SW 1271 (cell line): ENCODE data around the gene SDR39U1.
A peak's percentile ranks its signal among the peaks of the same experiment; 100 is the strongest.

Experiments
- DNase-seq, 2 experiments: peaks; one replicate each; lab custom pipeline; 2025; lab: John Stamatoyannopoulos, UW

The SDR39U1 gene

DNA sequence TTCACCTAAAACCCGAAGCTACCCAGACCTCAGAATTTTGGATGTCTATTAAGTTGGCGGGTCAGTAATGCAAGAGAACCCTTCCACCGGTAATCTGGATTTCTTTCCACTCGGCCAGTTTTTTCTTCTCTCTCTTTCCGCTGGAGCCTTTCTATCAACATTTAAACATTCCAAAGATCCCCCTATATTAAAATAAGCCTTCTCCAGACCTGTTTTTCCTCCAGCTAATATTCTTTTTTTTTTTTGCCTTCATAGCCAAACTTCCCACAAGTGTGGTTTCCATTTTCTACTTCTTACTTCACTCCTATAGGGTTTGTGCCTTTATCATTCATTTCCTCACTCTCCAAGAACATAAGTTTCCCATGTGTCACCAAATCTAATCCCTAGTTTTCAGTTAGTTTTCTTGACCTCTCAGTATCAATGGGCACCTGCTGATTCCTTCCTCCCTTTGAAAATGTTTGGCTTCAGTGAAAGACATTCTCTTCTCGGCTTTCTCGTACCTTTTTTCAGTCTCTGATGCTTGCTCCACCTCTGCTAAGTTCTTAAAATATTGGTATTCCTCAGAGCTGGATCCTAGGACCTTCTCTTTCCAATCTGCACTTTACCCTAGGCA, 583 bp upstream of the SDR39U1 start:
- peak in 1 of 2 experiments; percentile 28 for DNase-seq

- DNase-seq: peak in 1 of 2 experiments; percentile 74
Observed at GRCh38 chr14:24441904-24442239, 704 bp downstream of the SDR39U1 start.

- no peak for DNase-seq
Observed at GRCh38 chr14:24441485-24441884, 1.1 kb downstream of the SDR39U1 start.

DNA sequence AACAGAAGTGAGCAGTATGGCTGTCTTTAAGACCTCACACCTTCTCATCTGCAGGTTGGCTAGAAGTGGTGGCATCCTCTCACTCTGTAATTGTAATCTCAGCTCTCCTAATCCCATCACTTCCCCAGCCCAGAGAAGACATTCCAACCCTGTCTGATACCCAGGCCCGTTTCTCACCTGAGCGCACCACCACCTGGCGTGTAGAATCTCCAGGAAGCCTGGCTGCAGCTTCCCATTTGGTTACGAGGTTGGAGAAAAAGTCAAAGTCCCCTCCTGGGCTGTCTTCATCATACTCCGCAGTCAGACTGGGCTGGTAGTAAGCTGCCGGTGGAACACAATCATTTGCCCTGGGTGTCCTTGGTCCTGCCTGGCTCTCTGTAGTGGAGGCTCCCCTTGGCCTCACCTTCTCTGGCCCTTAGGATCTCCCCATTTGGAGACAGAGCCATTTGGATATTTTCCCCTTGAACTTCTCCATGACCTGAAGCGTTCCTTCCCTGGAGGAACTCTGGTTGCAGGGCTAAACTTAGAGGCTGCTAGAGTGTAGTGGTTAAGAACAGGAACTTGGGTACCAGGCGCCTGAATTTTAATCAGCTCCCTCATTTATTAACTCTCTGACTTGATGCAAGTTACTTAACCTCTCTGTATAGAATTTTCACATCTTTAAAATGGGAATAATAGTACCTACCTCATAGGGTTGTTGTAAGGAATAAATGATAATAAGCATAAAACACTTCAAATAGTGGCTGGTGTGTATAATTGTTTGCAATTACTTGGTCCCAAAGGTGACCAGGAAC, 1.8 kb downstream of the SDR39U1 start:
- DNase-seq: no peak

- no peak for DNase-seq
Observed at GRCh38 chr14:24439830-24440605, 2.6 kb downstream of the SDR39U1 start.

- DNase-seq: no peak
Observed at GRCh38 chr14:24439257-24439656, 3.3 kb downstream of the SDR39U1 start.

DNA sequence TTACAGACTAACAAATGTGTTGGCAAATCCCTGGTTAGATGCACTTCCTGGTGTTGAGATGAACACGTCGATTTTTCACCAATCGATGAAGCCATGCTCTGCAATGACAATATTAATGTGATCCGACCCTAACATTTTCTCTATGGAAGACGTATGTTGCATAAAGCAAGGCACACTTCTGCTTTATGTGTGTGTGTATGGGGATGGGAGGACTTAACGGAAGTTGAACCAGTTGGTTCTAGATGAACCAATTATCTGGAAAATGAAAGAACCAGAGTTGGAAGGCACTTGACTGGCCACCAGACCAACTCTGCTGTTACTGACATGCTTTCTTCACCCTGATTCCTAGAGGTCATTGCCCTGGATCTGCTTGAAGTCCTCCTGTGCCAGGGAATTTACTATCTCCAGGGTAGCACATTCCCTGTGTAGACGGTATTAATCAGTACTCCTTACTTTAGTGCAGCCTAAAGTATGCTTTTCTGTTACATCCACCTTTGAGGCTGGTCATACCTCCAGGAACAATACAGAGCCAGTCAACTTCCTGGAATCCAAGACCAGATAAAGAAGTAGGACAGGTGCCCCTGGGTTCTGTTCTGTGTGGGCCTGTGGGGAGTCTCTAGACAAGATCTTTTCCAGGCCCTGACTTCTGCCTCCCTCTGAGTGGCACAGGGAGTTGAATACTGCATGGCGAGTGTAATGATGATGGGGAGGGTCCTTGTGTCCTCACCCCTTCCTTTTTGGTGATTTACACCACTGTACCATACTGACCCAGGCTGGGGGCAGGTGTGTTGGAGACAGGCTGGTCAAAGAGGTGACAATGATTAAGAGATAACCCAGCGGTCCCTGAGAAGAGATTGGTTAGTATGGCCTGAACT, 4.1 kb downstream of the SDR39U1 start:
- DNase-seq: no peak

- no peak for DNase-seq
Observed at GRCh38 chr14:24437736-24438067, 4.9 kb downstream of the SDR39U1 start.

DNA sequence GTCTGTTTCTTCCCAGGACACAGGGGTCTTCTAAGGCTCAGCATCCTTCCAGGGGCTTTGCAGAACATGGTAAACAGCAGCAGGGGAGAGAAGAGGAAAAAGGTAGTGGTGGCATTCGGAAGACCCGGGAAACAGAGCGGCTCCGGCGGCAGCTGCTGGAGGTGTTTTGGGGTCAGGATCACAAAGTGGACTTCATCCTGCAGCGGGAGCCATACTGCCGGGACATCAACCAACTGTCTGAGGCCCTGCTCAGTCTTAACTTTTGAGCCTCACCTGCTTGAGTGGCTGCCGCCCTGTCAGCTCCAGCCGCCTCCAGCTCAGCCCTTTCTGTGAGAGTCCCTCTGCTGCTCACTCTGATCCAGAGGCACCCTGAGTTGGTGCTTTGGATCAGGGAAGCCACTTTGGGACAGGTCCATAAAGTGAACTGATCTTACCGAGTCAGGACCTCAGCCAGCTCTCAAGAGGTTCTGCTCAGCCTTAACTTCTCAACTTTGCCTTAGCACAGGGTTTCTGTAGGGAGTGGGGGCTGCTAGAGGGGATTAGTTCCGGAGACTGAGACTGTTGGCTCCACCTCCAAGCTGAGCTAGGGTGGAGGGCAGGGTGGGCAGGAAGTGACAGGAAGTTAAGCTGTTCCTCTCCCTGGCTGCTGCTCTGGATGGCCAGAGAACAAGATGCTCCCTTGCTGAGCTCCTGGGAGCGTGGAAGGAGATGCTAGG, 5.4 kb downstream of the SDR39U1 start:
- DNase-seq: no peak

GRCh38 chr14:24436355-24437019, 6.1 kb downstream of the SDR39U1 start:
- DNase-seq: peak; percentile 26 to 70

DNA sequence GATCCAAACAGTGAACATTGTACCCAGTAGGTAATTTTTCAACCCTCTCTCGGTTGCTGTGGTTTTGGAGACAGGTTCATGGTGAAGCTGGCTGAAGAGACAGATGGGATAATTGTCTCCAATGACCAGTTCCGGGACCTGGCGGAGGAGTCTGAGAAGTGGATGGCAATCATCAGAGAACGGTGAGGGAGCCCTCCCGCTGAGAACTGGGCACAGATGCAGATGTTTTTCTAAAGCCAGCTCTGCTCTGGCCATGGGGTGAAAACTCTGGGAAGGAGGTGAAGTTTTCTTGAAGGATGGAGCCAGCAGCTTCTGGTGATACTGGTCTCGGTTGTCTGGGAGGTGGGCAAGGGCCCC, 6.6 kb downstream of the SDR39U1 start:
- no peak for DNase-seq

GRCh38 chr14:24435192-24435810, 7.3 kb downstream of the SDR39U1 start:
- DNase-seq: no peak

GRCh38 chr14:24434676-24435075, 7.9 kb downstream of the SDR39U1 start:
- DNase-seq: no peak

DNA sequence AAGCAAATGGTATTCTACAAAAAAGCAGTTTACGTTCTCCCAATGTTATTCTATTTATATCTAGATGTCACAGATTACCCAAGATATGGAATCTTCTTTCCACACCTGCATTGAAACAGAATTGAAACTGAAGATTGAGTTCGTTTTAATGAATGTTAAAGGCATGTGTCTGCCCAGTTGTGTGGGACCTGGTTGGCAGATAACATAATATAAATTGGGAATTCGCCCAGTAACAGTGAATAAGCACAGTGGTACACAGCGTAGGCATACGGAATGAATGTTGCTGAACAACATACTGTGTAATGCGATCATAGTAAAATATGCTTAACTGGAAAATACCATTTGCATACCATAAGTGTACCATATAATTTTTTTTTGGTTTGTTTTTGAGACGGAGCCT, 8.5 kb downstream of the SDR39U1 start:
- no peak for DNase-seq

- no peak for DNase-seq
Observed at GRCh38 chr14:24432259-24433131, 10.1 kb downstream of the SDR39U1 start.

GRCh38 chr14:24431569-24432258, 10.9 kb downstream of the SDR39U1 start:
- DNase-seq: peak; percentile 77 to 88

DNA sequence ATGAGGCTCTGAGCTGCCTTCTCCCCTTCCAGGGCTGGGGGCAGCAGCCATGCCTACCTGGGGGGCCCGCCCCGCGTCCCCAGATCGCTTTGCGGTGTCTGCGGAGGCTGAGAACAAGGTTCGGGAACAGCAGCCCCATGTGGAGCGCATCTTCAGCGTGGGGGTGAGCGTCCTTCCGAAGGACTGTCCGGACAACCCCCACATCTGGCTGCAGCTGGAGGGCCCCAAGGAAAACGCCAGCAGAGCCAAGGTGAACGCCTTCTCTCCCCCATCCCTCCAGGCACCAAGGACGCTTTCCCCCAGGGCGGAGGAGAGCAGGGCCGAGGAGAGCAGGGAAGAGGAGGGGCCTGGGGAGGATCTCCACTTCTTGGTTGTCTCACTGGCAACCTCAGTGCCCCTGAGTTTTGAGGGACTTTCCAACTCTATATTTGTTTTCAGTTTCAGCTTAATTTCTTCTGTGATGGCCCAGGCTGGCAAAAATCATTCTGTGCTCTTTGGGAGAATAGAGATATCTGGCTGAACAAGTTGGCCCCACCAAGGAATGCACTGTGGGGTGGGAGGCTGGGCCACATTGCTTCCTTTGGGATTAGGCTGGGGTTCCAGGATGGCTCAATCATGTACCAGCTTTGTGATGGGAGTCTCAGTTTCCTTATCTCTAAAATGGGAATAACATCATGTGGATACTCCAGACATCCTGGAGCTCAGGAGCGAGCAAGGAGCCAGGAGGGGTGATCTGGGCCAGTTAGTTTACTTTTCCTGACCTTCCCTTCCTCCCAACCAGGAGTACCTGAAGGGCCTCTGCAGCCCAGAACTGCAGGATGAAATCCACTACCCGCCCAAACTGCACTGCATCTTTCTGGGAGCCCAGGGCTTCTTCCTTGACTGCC, 11.7 kb downstream of the SDR39U1 start:
- DNase-seq: peak in 1 of 2 experiments; percentile 14

- DNase-seq: peak; percentile 41 to 74
Observed at GRCh38 chr14:24430143-24430681, 12.4 kb downstream of the SDR39U1 start.
